Occipital lobe (tissue), 2 donors: ENCODE results near the gene ZNF629. TPM values are rescaled to one million over a fixed set of nuclear protein-coding genes. Genes with fewer than 3 reads are reported as not detected.
A peak's percentile ranks its signal among the peaks of the same experiment; 100 is the strongest.

Experiments
- DNase-seq: peaks from one replicate; lab custom pipeline; 2025; lab: John Stamatoyannopoulos, UW
- total RNA-seq: library from RNA; depleted of rRNA; stranded (reverse); fragments of >200 nt; gene quantifications from one replicate; pipeline ENCODE4 v1.2.3, GENCODE V29; 2014

The ZNF629 gene
- total RNA-seq, 1 donor from 2014 or later: 11.5 TPM

GRCh38 chr16:30767767-30768465 lies 19.1 kb downstream of the ZNF629 start:
- DNase-seq: no peak

GRCh38 chr16:30766933-30767284 lies 20.1 kb downstream of the ZNF629 start:
- DNase-seq: no peak

GRCh38 chr16:30766206-30766932 lies 20.6 kb downstream of the ZNF629 start:
- DNase-seq: no peak

- no peak for DNase-seq
Observed at GRCh38 chr16:30764816-30765465, 22.1 kb downstream of the ZNF629 start.

- DNase-seq: no peak
Observed at GRCh38 chr16:30764086-30764485, 22.9 kb downstream of the ZNF629 start.

- no peak for DNase-seq
Observed at GRCh38 chr16:30762991-30763725, 23.8 kb downstream of the ZNF629 start.

- DNase-seq: peak; percentile 95
Observed at GRCh38 chr16:30761928-30762902, 24.8 kb downstream of the ZNF629 start, which contains the start of the genes CFAP119 and RNF40. Gene CFAP119, minus strand, starts transcription at chr16:30762062. Its CDS starts 314 bp downstream, at chr16:30761748. Gene RNF40, plus strand, starts transcription at chr16:30762322. Its CDS starts 224 bp downstream, at chr16:30762546.

GRCh38 chr16:30761427-30761927 lies 25.5 kb downstream of the ZNF629 start:
- DNase-seq: no peak

GRCh38 chr16:30760577-30761426 lies 26.2 kb downstream of the ZNF629 start:
- DNase-seq: no peak

GRCh38 chr16:30760001-30760559 lies 26.9 kb downstream of the ZNF629 start:
- no peak for DNase-seq

GRCh38 chr16:30758988-30759491 lies 28.0 kb downstream of the ZNF629 start:
- no peak for DNase-seq

- DNase-seq: no peak
Observed at GRCh38 chr16:30757316-30757715, 29.7 kb downstream of the ZNF629 start.

- no peak for DNase-seq
Observed at GRCh38 chr16:30756781-30757100, 30.3 kb downstream of the ZNF629 start.

GRCh38 chr16:30755955-30756780 lies 30.8 kb downstream of the ZNF629 start:
- no peak for DNase-seq

GRCh38 chr16:30753596-30753995 lies 33.4 kb downstream of the ZNF629 start:
- no peak for DNase-seq

- DNase-seq: no peak
Observed at GRCh38 chr16:30750876-30751465, 36.0 kb downstream of the ZNF629 start.

- DNase-seq: no peak
Observed at GRCh38 chr16:30750201-30750600, 36.8 kb downstream of the ZNF629 start.
